B cell (primary cell): ENCODE data around the gene RAD9A. TPM values are rescaled to one million over a fixed set of nuclear protein-coding genes. Genes with fewer than 3 reads are reported as not detected.

ENCODE experiments used
- ATAC-seq: fragments of 200-7000 bp; cut with Tn5 transposase; one replicate; pipeline ENCODE4 v1.10.0; 2021; ENCODE audit warnings: low read depth, mild to moderate bottlenecking, moderate number of reproducible peaks, moderate library complexity
- CTCF ChIA-PET: fragments of 350-600 bp; sonication (Branson Sonifier 250); formaldehyde crosslinking; loops from one replicate; lab custom pipeline; 2021; ENCODE audit warnings: antibody characterized with exemption, inconsistent platforms; lab: Charles Lee
- POLR2A ChIA-PET: fragments of 350-600 bp; sonication (Branson Sonifier 250); formaldehyde crosslinking; loops from one replicate; lab custom pipeline; 2021; ENCODE audit warnings: antibody characterized with exemption; lab: Charles Lee
- DNase-seq: peaks from one replicate; pipeline ENCODE4 v3.0.0; 2013
- H2AFZ ChIP-seq: 2 replicates; pipeline ENCODE4 v1.6.1; 2012; ENCODE audit warnings: mild to moderate bottlenecking, low read depth, low read length; ENCODE audit not compliant: insufficient read depth, poor library complexity, severe bottlenecking
- H3K27ac ChIP-seq, 2 donors: 1 replicate in 1 of 2; 2 replicates in 1 of 2; pipeline ENCODE4 v1.5.1; 2012 to 2013; ENCODE audit warnings: low read length in 2 of 2, mild to moderate bottlenecking in 2 of 2, moderate library complexity in 1 of 2
- H3K27me3 ChIP-seq, 4 experiments: fragments of 200-600 bp in 1 of 4; sonication (generic) in 1 of 4; replicated peaks in 1 of 4; 1 replicate in 2 of 4; 2 replicates in 2 of 4; pipeline versions ENCODE4 v1.6.1 to v1.7.0; 2013 to 2016; ENCODE audit warnings: low read length in 3 of 4, mild to moderate bottlenecking in 2 of 4, mixed read lengths in 1 of 4, moderate library complexity in 1 of 4; ENCODE audit not compliant: insufficient read depth in 4 of 4, control insufficient read depth in 3 of 4; ENCODE audit errors: control extremely low read depth in 1 of 4
- H3K36me3 ChIP-seq, 2 experiments: replicated peaks in 1 of 2; 1 replicate in 1 of 2; 2 replicates in 1 of 2; pipeline versions ENCODE4 v1.6.1 to v1.7.1; 2013; ENCODE audit warnings: low read length in 1 of 2; ENCODE audit not compliant: insufficient read depth in 2 of 2, control insufficient read depth in 1 of 2; ENCODE audit errors: control extremely low read depth in 1 of 2, extremely low read depth in 1 of 2
- H3K4me1 ChIP-seq, 2 donors: fragments of 200-600 bp in 1 of 2; sonication (generic) in 1 of 2; 1 replicate in 1 of 2; 2 replicates in 1 of 2; pipeline versions ENCODE4 v1.5.1 to v1.6.1; 2013 to 2017; ENCODE audit warnings: low read length in 2 of 2; ENCODE audit not compliant: control insufficient read depth in 2 of 2, insufficient read depth in 2 of 2
- H3K4me2 ChIP-seq: replicated peaks from 2 replicates; pipeline ENCODE3; 2012; ENCODE audit warnings: mild to moderate bottlenecking, low read depth, low read length; ENCODE audit not compliant: poor library complexity, severe bottlenecking
- H3K4me3 ChIP-seq, 5 experiments: fragments of 200-600 bp in 1 of 5; sonication (generic) in 1 of 5; 1 replicate in 3 of 5; 2 replicates in 2 of 5; pipeline versions ENCODE4 v1.5.1 to v1.7.0; 2011 to 2016; ENCODE audit warnings: low read length in 4 of 5, mild to moderate bottlenecking in 4 of 5, low read depth in 2 of 5, control low read depth in 1 of 5, moderate library complexity in 1 of 5; ENCODE audit not compliant: insufficient read depth in 1 of 5; ENCODE audit errors: control extremely low read depth in 1 of 5, extremely low read depth in 1 of 5
- H3K79me2 ChIP-seq: fragments of 200-600 bp; sonication (generic); one replicate; pipeline ENCODE4 v1.6.0; 2016; ENCODE audit warnings: low read length; ENCODE audit not compliant: control insufficient read depth, insufficient read depth
- H3K9ac ChIP-seq: fragments of 200-600 bp; sonication (generic); 2 replicates; pipeline ENCODE4 v1.6.1; 2017; ENCODE audit warnings: mild to moderate bottlenecking, low read length, moderate library complexity
- H3K9me3 ChIP-seq, 3 donors: one replicate each; pipeline versions ENCODE4 v1.6.1 to v1.7.1; 2013; ENCODE audit warnings: low read length in 2 of 3; ENCODE audit not compliant: control insufficient read depth in 2 of 3, insufficient read depth in 1 of 3; ENCODE audit errors: control extremely low read depth in 1 of 3
- H4K20me1 ChIP-seq: 2 replicates; pipeline ENCODE4 v1.6.0; 2012; ENCODE audit warnings: mild to moderate bottlenecking, low read length; ENCODE audit not compliant: insufficient read depth, control insufficient read depth, poor library complexity, severe bottlenecking
- H3K27ac Mint-ChIP-seq: one replicate; pipeline ENCODE4 v1.8.0; 2021; ENCODE audit warnings: mixed read lengths
- H3K27me3 Mint-ChIP-seq: one replicate; pipeline ENCODE4 v1.8.0; 2021; ENCODE audit warnings: mixed read lengths
- H3K4me1 Mint-ChIP-seq: one replicate; pipeline ENCODE4 v1.8.0; 2021; ENCODE audit warnings: mixed read lengths
- H3K4me3 Mint-ChIP-seq: one replicate; pipeline ENCODE4 v1.8.0; 2021; ENCODE audit warnings: mixed read lengths
- H3K9me3 Mint-ChIP-seq: one replicate; pipeline ENCODE4 v1.8.0; 2022; ENCODE audit warnings: mixed read lengths; ENCODE audit not compliant: insufficient read depth
- CTCF ChIP-seq: fragments of 200-600 bp; IDR thresholded peaks from one replicate; pipeline ENCODE4 v1.8.0; 2022; ENCODE audit warnings: antibody characterized with exemption, mild to moderate bottlenecking
- EZH2 ChIP-seq: IDR thresholded peaks from 2 replicates; pipeline ENCODE4 v1.6.1; 2012; ENCODE audit warnings: borderline replicate concordance, low read depth, mild to moderate bottlenecking, moderate library complexity, low read length; ENCODE audit not compliant: insufficient read depth, poor library complexity, severe bottlenecking
- WGBS: methylation state at CpG from one replicate; pipeline ENCODE4 v1.1.5; 2013; ENCODE audit warnings: missing lambda C conversion rate; ENCODE audit not compliant: insufficient coverage; 5-methylcytosine and 5-hydroxymethylcytosine counted together
- intact Hi-C: fragments of 100-400 bp; cut with micrococcal nuclease; formaldehyde crosslinking; loops from one replicate; pipeline ENCODE4 v1.10.0; 2022
- polyA plus RNA-seq: library from polyadenylated mRNA; depleted of rRNA; stranded (reverse); fragments of >200 nt; gene quantifications from 2 replicates; pipeline ENCODE4 v1.2.3, GENCODE V29; 2012
- total RNA-seq, 2 donors: library from RNA; stranded (reverse); fragments of 120-200 nt in 1 of 2; gene quantifications; 1 replicate in 1 of 2; 2 replicates in 1 of 2; pipeline versions ENCODE4 v1.2.3 to v1.2.4, GENCODE V29; 2013 to 2022

Gene RAD9A
- total and polyA plus RNA-seq, 2 donors (not counting 1 experiment from before 2014, with no cell fraction given) = 50.6 to 76.8 TPM

GRCh38 chr11:67436459-67437081 lies 44.8 kb downstream of the RAD9A start:
- H3K27me3 ChIP-seq = no peaks in the 10 kb centered on the region
- H2AFZ ChIP-seq = no peak overlapping the region
- H3K9me3 ChIP-seq = peaks cover 0 to 3% (median 0%) of the 10 kb centered on the region in 3 donors
- intact Hi-C loops = loop anchor here (1.0 to 2.0 kb wide), 8 partner anchors 8 to 70 kb away; partner anchors contain the start of genes AIP, RPS6KB2 and TMEM134
- Mint-ChIP-seq H3K27me3 (no peaks in the 10 kb centered on the region), H3K27ac (peak overlapping the region; percentile 98), H3K9me3 (no peaks in the 10 kb centered on the region), H3K4me1 (peaks cover 90% of the 10 kb centered on the region), H3K4me3 (peak overlapping the region; percentile 88)
- H3K4me1 ChIP-seq = peaks cover 65 to 89% of the 10 kb centered on the region in 2 donors
- DNase-seq (peak; percentile 73), ATAC-seq (peak; percentile 39)
- peak overlapping the region; percentile 51 to 96 (median 86) for H3K4me3 ChIP-seq
- POLR2A ChIA-PET = interaction anchor here (0.6 to 9.5 kb wide), 25 partner anchors 8 to 318 kb away, joined by 3 to 215 read pairs (median 10); partner anchors contain the start of genes AIP, ANKRD13D, CABP4 and CLCF1
- peak overlapping the region; percentile 99 for H3K4me2 ChIP-seq
- H3K9ac ChIP-seq = peak overlapping the region; percentile 82
- H4K20me1 ChIP-seq = peaks cover 76% of the 10 kb centered on the region
- H3K79me2 ChIP-seq = peaks cover 74% of the 10 kb centered on the region
- CTCF ChIA-PET = interaction anchor here (0.6 to 4.4 kb wide), 20 partner anchors 8 to 85 kb away, joined by 3 to 63 read pairs (median 7); partner anchors contain the start of genes CABP4, PITPNM1, PPP1CA and RPS6KB2
- WGBS = 0% methylated on average over 5 of the region's 6 CpGs
- TF ChIP-seq CTCF (no peak), EZH2 (no peak)
- H3K36me3 ChIP-seq = peaks cover 0 to 46% of the 10 kb centered on the region in 2 experiments
- H3K27ac ChIP-seq = peak overlapping the region; percentile 71 to 88
